Ishikawa (cell line): ENCODE results near the gene EIF1AX.

Experiments used
- CREB1 ChIP-seq: IDR thresholded peaks from 2 replicates; pipeline ENCODE4 v1.6.1; 2012; ENCODE audit warnings: low read depth
- FOXM1 ChIP-seq: IDR thresholded peaks from 2 replicates; pipeline ENCODE4 v1.6.1; 2012; ENCODE audit warnings: low read depth, borderline replicate concordance
- RAD21 ChIP-seq: IDR thresholded peaks from 2 replicates; pipeline ENCODE4 v1.6.1; 2012; ENCODE audit warnings: low read depth
- TCF12 ChIP-seq: IDR thresholded peaks from 2 replicates; pipeline ENCODE4 v1.6.1; 2012; ENCODE audit warnings: low read depth
- USF1 ChIP-seq: IDR thresholded peaks from 2 replicates; pipeline ENCODE4 v1.6.1; 2012
- TF ChIP-seq, protein P1 (sequence below): IDR thresholded peaks from 2 replicates; pipeline ENCODE4 v1.6.1; 2012; ENCODE audit warnings: low read depth, mild to moderate bottlenecking

- TF ChIP-seq TCF12 (no peak), USF1 (no peak), CREB1 (no peak), FOXM1 (no peak), RAD21 (no peak)
- TF ChIP-seq, protein P1, sequence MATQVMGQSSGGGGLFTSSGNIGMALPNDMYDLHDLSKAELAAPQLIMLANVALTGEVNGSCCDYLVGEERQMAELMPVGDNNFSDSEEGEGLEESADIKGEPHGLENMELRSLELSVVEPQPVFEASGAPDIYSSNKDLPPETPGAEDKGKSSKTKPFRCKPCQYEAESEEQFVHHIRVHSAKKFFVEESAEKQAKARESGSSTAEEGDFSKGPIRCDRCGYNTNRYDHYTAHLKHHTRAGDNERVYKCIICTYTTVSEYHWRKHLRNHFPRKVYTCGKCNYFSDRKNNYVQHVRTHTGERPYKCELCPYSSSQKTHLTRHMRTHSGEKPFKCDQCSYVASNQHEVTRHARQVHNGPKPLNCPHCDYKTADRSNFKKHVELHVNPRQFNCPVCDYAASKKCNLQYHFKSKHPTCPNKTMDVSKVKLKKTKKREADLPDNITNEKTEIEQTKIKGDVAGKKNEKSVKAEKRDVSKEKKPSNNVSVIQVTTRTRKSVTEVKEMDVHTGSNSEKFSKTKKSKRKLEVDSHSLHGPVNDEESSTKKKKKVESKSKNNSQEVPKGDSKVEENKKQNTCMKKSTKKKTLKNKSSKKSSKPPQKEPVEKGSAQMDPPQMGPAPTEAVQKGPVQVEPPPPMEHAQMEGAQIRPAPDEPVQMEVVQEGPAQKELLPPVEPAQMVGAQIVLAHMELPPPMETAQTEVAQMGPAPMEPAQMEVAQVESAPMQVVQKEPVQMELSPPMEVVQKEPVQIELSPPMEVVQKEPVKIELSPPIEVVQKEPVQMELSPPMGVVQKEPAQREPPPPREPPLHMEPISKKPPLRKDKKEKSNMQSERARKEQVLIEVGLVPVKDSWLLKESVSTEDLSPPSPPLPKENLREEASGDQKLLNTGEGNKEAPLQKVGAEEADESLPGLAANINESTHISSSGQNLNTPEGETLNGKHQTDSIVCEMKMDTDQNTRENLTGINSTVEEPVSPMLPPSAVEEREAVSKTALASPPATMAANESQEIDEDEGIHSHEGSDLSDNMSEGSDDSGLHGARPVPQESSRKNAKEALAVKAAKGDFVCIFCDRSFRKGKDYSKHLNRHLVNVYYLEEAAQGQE, result no peak
Measured at GRCh38 chrX:20171887-20172286, 30.2 kb upstream of the EIF1AX start.
